ENCODE measurements around the gene BHLHA15.

Gene BHLHA15

GRCh38 chr7:98235901-98236300, 24.7 kb downstream of the BHLHA15 start:
- WGBS, 2 experiments = 94 to 95% methylated on average over 11 of the region's 11 CpGs
- Histone ChIP-seq H3K9me3 (ENCODE audit: control insufficient read depth, low read length) (no peaks in the 10 kb centered on the region), H3K4me1 (ENCODE audit: control insufficient read depth, insufficient read depth, low read length) (no peaks in the 10 kb centered on the region), H3K36me3 (ENCODE audit: control insufficient read depth, insufficient read depth, low read length) (no peaks in the 10 kb centered on the region), H3K27ac (ENCODE audit: insufficient read depth, low read depth, low read length, poor library complexity, severe bottlenecking) (no peak overlapping the region), H3K27me3 (ENCODE audit: control insufficient read depth, insufficient read depth, low read length, poor library complexity, severe bottlenecking) (no peaks in the 10 kb centered on the region), H3K4me3 (ENCODE audit: insufficient read depth, low read depth, low read length) (no peak overlapping the region)

- H3K9me3 ChIP-seq (ENCODE audit: control insufficient read depth, low read length) = no peaks in the 10 kb centered on the region
- no peaks in the 10 kb centered on the region for H3K36me3 ChIP-seq (ENCODE audit: control insufficient read depth, insufficient read depth, low read length)
- H3K4me3 ChIP-seq (ENCODE audit: insufficient read depth, low read depth, low read length) = no peak overlapping the region
- no peak overlapping the region for H3K27ac ChIP-seq (ENCODE audit: insufficient read depth, low read depth, low read length, poor library complexity, severe bottlenecking)
- H3K4me1 ChIP-seq (ENCODE audit: control insufficient read depth, insufficient read depth, low read length) = no peaks in the 10 kb centered on the region
- H3K27me3 ChIP-seq (ENCODE audit: control insufficient read depth, insufficient read depth, low read length, poor library complexity, severe bottlenecking) = no peaks in the 10 kb centered on the region
- WGBS, 2 experiments = 95% methylated on average over 25 of the region's 25 CpGs
These were observed 25.3 kb downstream of the BHLHA15 start for GRCh38 chr7:98236355-98237185.

DNA sequence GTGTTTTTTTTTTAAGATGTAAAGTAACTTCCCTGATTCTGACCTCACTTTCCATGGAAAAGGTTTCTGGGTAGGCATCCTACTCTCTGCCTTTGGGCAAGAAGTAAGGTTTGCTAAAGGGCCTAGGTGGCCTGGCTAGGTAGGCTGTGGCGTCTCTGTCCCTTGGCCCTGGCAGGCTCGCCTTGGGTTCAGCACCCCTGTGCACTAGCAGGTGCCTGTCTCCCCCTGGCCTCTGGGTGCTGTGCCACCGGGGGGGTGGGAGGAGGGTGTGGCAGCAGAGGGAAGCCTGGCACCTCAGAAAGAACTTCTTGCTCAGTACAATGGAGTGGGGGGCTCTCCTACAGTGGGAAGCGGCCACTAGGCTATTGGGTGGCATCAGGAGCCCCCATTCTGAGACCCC, 26.8 kb downstream of the BHLHA15 start:
- 93% methylated on average over 4 of the region's 4 CpGs for WGBS, 2 experiments
- H3K9me3 ChIP-seq (ENCODE audit: control insufficient read depth, low read length) = no peaks in the 10 kb centered on the region
- no peaks in the 10 kb centered on the region for H3K27me3 ChIP-seq (ENCODE audit: control insufficient read depth, insufficient read depth, low read length, poor library complexity, severe bottlenecking)
- H3K4me3 ChIP-seq (ENCODE audit: insufficient read depth, low read depth, low read length) = no peak overlapping the region
- H3K4me1 ChIP-seq (ENCODE audit: control insufficient read depth, insufficient read depth, low read length) = no peaks in the 10 kb centered on the region
- no peaks in the 10 kb centered on the region for H3K36me3 ChIP-seq (ENCODE audit: control insufficient read depth, insufficient read depth, low read length)
- H3K27ac ChIP-seq (ENCODE audit: insufficient read depth, low read depth, low read length, poor library complexity, severe bottlenecking) = no peak overlapping the region

DNA sequence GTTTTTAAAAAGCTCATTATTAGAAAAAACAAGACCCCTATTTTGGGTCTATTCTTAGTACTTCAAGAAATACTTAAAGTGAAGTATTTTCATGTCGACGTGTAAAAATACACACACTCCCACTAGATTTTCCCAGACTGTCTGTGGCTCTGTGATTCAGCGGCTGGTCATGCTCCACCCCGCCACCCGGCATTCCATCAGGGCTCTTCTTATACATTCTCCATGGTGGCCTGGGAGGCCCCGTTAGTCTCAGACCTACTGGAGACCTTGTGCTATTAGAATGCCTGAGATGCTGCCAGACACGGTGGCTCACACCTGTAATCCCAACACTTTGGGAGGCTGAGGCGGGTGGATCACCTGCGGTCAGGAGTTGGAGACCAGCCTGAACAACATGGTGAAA, 27.7 kb downstream of the BHLHA15 start:
- Histone ChIP-seq H3K4me3 (ENCODE audit: insufficient read depth, low read depth, low read length) (no peak overlapping the region), H3K9me3 (ENCODE audit: control insufficient read depth, low read length) (no peaks in the 10 kb centered on the region), H3K27me3 (ENCODE audit: control insufficient read depth, insufficient read depth, low read length, poor library complexity, severe bottlenecking) (no peaks in the 10 kb centered on the region), H3K27ac (ENCODE audit: insufficient read depth, low read depth, low read length, poor library complexity, severe bottlenecking) (no peak overlapping the region), H3K4me1 (ENCODE audit: control insufficient read depth, insufficient read depth, low read length) (no peaks in the 10 kb centered on the region), H3K36me3 (ENCODE audit: control insufficient read depth, insufficient read depth, low read length) (no peaks in the 10 kb centered on the region)
- WGBS, 2 experiments = 93 to 95% methylated on average over 9 of the region's 9 CpGs

- Histone ChIP-seq H3K4me1 (ENCODE audit: control insufficient read depth, insufficient read depth, low read length) (no peaks in the 10 kb centered on the region), H3K9me3 (ENCODE audit: control insufficient read depth, low read length) (no peaks in the 10 kb centered on the region), H3K4me3 (ENCODE audit: insufficient read depth, low read depth, low read length) (no peak overlapping the region), H3K36me3 (ENCODE audit: control insufficient read depth, insufficient read depth, low read length) (no peaks in the 10 kb centered on the region), H3K27ac (ENCODE audit: insufficient read depth, low read depth, low read length, poor library complexity, severe bottlenecking) (no peak overlapping the region), H3K27me3 (ENCODE audit: control insufficient read depth, insufficient read depth, low read length, poor library complexity, severe bottlenecking) (no peaks in the 10 kb centered on the region)
- 74 to 75% methylated on average over 19 of the region's 19 CpGs for WGBS, 2 experiments
These were observed 29.9 kb downstream of the BHLHA15 start for GRCh38 chr7:98240961-98241673.

DNA sequence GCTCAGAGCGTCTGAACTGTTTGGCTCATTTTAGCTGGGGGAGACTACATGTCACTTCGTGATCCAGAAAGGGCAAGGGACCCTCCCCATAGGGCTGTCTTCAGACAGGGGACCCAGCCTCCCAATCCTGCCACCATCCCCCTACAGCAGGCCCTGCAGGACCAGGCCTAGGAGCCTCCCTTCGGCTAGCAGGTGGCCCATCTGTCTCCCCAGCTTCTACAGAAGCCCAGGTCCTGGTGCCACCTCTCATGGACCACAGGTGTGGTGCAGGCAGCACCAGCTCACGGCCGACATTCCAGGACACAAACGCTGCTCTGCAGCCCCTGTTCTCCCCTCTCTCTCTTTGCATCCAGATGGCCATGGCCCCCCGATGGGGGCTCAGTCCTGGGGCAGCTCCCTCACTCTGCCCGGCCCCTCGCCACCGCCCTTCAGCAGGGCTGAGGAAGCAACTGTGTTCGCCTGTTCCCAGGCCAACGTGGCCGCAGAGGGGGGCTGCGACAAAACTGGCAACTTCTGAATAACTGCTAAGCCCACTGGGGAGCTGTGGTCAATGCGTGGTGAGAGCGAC, 30.5 kb downstream of the BHLHA15 start:
- WGBS, 2 experiments = 78 to 79% methylated on average over 16 of the region's 16 CpGs
- Histone ChIP-seq H3K9me3 (ENCODE audit: control insufficient read depth, low read length) (no peaks in the 10 kb centered on the region), H3K27me3 (ENCODE audit: control insufficient read depth, insufficient read depth, low read length, poor library complexity, severe bottlenecking) (no peaks in the 10 kb centered on the region), H3K4me3 (ENCODE audit: insufficient read depth, low read depth, low read length) (no peak overlapping the region), H3K36me3 (ENCODE audit: control insufficient read depth, insufficient read depth, low read length) (no peaks in the 10 kb centered on the region), H3K4me1 (ENCODE audit: control insufficient read depth, insufficient read depth, low read length) (no peaks in the 10 kb centered on the region), H3K27ac (ENCODE audit: insufficient read depth, low read depth, low read length, poor library complexity, severe bottlenecking) (no peak overlapping the region)

DNA sequence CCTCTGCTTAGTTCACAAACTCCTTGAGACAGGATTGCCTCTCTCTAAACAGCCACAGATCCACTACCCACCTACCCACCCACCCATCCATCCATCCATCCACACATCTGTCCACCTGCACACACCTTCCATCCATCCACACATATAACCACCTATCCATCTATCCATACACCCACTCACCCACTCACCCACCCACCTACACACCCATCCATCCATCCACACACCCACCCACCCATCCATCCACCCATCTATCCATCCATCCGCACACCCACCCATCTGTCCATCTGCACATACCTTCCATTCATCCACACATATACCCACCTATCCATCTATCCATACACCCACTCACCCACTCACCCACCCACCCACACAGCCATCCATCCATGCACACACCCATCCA, 31.1 kb downstream of the BHLHA15 start:
- Histone ChIP-seq H3K27ac (ENCODE audit: insufficient read depth, low read depth, low read length, poor library complexity, severe bottlenecking) (no peak overlapping the region), H3K9me3 (ENCODE audit: control insufficient read depth, low read length) (no peaks in the 10 kb centered on the region), H3K4me3 (ENCODE audit: insufficient read depth, low read depth, low read length) (no peak overlapping the region), H3K4me1 (ENCODE audit: control insufficient read depth, insufficient read depth, low read length) (no peaks in the 10 kb centered on the region), H3K36me3 (ENCODE audit: control insufficient read depth, insufficient read depth, low read length) (no peaks in the 10 kb centered on the region), H3K27me3 (ENCODE audit: control insufficient read depth, insufficient read depth, low read length, poor library complexity, severe bottlenecking) (no peaks in the 10 kb centered on the region)
- 80 to 90% methylated on average over 1 of the region's 1 CpG for WGBS, 2 experiments

- H3K27me3 ChIP-seq (ENCODE audit: control insufficient read depth, insufficient read depth, low read length, poor library complexity, severe bottlenecking) = no peaks in the 10 kb centered on the region
- H3K36me3 ChIP-seq (ENCODE audit: control insufficient read depth, insufficient read depth, low read length) = no peaks in the 10 kb centered on the region
- no peak overlapping the region for H3K27ac ChIP-seq (ENCODE audit: insufficient read depth, low read depth, low read length, poor library complexity, severe bottlenecking)
- 89 to 93% methylated on average over 4 of the region's 4 CpGs for WGBS, 2 experiments
- no peaks in the 10 kb centered on the region for H3K4me1 ChIP-seq (ENCODE audit: control insufficient read depth, insufficient read depth, low read length)
- H3K9me3 ChIP-seq (ENCODE audit: control insufficient read depth, low read length) = no peaks in the 10 kb centered on the region
- no peak overlapping the region for H3K4me3 ChIP-seq (ENCODE audit: insufficient read depth, low read depth, low read length)
These were observed 31.7 kb downstream of the BHLHA15 start for GRCh38 chr7:98242934-98243333.

DNA sequence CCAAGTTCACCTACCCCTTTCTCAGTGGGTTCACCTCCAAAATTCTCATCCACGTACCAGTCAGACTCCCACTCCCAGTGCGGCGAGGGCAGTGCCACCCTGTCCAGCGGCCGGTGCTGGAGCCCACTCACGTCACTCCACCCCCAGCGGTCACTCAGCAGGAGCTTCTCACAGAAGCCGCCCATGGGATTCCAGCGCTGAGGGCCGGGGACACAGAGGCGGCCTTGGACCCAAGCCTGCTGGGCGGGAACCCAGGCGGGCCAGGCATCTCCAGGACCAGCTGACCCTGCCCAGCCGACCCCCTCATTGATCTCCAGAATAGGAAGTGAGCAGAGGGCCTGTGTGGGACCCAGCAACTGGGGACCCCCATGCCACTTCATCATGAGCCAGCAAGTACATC, 33.6 kb downstream of the BHLHA15 start:
- WGBS, 2 experiments = 94% methylated on average over 14 of the region's 14 CpGs

GRCh38 chr7:98248156-98248555, 36.9 kb downstream of the BHLHA15 start:
- no peaks in the 10 kb centered on the region for H3K9me3 ChIP-seq (ENCODE audit: control insufficient read depth, low read length)
- 94 to 95% methylated on average over 12 of the region's 12 CpGs for WGBS, 2 experiments
- no peaks in the 10 kb centered on the region for H3K36me3 ChIP-seq (ENCODE audit: control insufficient read depth, insufficient read depth, low read length)
- H3K27me3 ChIP-seq (ENCODE audit: control insufficient read depth, insufficient read depth, low read length, poor library complexity, severe bottlenecking) = no peaks in the 10 kb centered on the region
- no peak overlapping the region for H3K4me3 ChIP-seq (ENCODE audit: insufficient read depth, low read depth, low read length)
- peaks cover 5% of the 10 kb centered on the region for H3K4me1 ChIP-seq (ENCODE audit: control insufficient read depth, insufficient read depth, low read length)
- no peak overlapping the region for H3K27ac ChIP-seq (ENCODE audit: insufficient read depth, low read depth, low read length, poor library complexity, severe bottlenecking)

More for the DNA sequence above, 33.6 kb downstream of the BHLHA15 start:
- Histone ChIP-seq H3K4me1 (ENCODE audit: control insufficient read depth, insufficient read depth, low read length) (no peaks in the 10 kb centered on the region), H3K36me3 (ENCODE audit: control insufficient read depth, insufficient read depth, low read length) (no peaks in the 10 kb centered on the region), H3K27ac (ENCODE audit: insufficient read depth, low read depth, low read length, poor library complexity, severe bottlenecking) (no peak overlapping the region), H3K27me3 (ENCODE audit: control insufficient read depth, insufficient read depth, low read length, poor library complexity, severe bottlenecking) (no peaks in the 10 kb centered on the region), H3K9me3 (ENCODE audit: control insufficient read depth, low read length) (no peaks in the 10 kb centered on the region), H3K4me3 (ENCODE audit: insufficient read depth, low read depth, low read length) (no peak overlapping the region)

Data from ectodermal cell (in vitro differentiated cells).